Cardiac atrium fibroblast (primary cell): ENCODE measurements around the gene HTATSF1. TPM values are rescaled to one million over a fixed set of nuclear protein-coding genes. Genes with fewer than 3 reads are reported as not detected.

Experiments used
- total RNA-seq: library from RNA; depleted of rRNA; stranded (reverse); fragments of >200 nt; gene quantifications from 2 replicates; pipeline ENCODE4 v1.2.3, GENCODE V29; 2015

The HTATSF1 gene
- 16.8 and 18.4 TPM in 2 replicates for total RNA-seq

GRCh38 chrX:136497556-136498052, at the start of gene HTATSF1:
HTATSF1 (plus strand) TSS chrX:136497592; CDS start chrX:136497685, 93 bp downstream.

DNA sequence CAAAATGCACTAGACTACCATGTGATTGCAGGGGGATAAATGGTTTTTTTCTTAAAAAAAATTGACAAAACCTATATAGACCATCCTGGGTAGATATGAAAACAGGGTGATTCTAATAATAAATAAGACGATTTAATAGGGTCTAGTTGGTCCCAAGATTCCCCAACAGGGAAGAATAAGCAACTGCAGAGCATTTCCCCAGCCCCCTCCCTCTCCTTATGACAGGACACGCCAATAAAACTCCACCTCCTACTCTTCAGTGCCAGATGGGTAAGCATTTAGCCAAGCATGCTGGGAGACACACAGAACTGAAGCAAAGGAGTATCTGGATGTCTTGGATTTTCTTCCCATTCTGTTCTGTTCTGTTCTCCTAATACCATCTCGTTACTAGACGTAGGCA, 9.7 kb upstream of the HTATSF1 start, which contains the start of gene BRS3:
Gene BRS3, plus strand, starts transcription at position 301 of the 400 bp plus-strand sequence. CDS start 168 bp downstream, outside the sequence.

DNA sequence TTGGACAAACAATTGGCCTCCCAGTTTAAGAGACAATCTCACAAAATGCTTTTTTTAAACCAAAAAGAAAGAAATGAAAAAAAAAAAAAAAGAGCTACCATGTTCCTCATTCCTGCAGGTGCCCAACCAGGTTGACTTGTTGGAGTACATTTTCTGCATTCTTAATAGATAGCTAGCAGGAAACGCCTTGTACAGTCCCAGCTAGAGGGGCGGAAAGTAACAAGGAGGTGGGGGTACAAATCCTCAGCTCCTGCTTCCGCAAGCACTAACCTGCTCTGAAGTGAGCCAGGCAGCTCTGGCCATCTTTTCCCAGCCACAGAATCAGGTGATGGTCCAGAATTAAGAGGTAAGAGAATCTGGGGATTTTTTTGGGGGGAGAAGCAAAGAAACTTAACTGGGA, 34.6 kb downstream of the HTATSF1 start, which contains the start of gene VGLL1:
Gene VGLL1, plus strand, starts transcription at position 265 of the 400 bp plus-strand sequence. CDS start 3,806 bp downstream, outside the sequence.

Other genes with a start within 250 kb of the HTATSF1 start
- gene MAP7D3, start 246.2 kb upstream of the HTATSF1 start, total RNA-seq, result 9.2 and 14.3 TPM in 2 replicates
- gene ADGRG4, start 196.6 kb upstream of the HTATSF1 start, total RNA-seq, result not detected in 2 replicates
- gene BRS3, start 9.6 kb upstream of the HTATSF1 start, total RNA-seq, result not detected in 2 replicates
- not detected in 2 replicates for gene VGLL1, start 34.6 kb downstream of the HTATSF1 start, total RNA-seq
- gene CD40LG, start 150.6 kb downstream of the HTATSF1 start, total RNA-seq, result not detected in 2 replicates